SW480 (cell line): Measurements from ENCODE around the gene DBP.
A peak's percentile ranks its signal among the peaks of the same experiment; 100 is the strongest.
"Not testable (repeated sequence)": the region's sequence is repeated elsewhere in the genome, so short reads cannot be mapped to it uniquely, and the experiment has no call there.

ENCODE experiments used
- DNase-seq: peaks from one replicate; pipeline ENCODE4 v3.0.0-alpha.2; 2016; ENCODE audit warnings: low spot score

The DBP gene

DNA sequence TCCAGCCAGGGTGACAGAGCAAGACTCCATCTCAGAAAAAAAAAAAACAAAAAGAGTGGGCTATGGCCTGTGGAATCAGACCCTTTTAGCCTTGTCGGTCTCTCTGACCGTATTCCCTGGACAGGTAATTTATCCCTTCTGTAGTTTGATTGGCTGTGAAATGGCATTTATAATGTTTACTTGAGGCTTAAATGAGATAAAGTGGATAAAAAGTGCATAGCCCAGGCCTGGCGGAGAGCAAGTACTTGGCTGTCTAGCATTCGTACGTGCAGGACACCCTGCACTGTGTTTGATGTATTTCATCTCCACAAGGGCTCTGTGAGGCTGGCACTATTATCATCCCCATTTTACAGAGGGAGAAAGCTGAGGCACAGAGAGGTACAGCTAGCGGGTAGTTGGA is 28.6 kb upstream of the DBP start:
- DNase-seq = no peak

DNA sequence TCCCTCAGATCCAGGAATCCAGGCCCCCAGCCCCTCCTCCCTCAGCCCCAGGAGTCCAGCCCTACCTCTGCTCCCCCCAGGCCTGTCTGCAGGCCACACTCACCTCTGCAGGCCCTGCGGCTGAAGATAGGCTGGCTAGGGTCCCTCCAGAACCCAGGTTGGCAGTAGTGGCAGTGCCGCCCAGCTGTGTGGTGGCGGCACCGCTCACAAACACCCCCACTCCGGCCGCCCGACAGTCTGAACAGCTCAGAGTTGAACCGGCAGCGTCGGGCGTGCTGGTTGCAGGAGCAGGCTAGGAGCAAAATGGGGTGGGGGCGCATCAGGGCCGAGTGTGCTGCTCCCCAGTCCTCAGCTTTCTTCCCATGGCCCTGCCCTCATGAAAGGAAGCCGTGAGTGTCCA is 27.3 kb upstream of the DBP start:
- DNase-seq = no peak

DNA sequence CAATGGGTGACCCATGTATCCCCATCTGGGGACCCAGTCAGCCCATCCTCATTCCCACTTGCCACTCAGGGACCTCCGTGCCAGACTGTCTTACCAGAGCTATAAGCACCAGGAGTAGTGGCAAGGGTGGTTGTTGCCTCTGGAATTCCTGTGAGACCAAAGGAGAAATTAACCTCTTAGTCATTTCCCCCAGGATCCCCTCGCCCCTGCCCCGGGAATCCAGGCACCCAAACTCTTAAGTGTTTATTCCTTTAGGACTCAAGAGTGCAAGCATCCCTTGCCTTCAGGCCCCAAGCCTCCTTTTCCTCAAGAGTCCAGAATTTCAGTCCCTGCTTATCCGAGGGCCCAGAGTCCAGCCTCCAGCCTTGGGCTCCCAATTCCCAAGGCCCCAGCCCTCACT is 26.5 kb upstream of the DBP start:
- DNase-seq = no peak

DNA sequence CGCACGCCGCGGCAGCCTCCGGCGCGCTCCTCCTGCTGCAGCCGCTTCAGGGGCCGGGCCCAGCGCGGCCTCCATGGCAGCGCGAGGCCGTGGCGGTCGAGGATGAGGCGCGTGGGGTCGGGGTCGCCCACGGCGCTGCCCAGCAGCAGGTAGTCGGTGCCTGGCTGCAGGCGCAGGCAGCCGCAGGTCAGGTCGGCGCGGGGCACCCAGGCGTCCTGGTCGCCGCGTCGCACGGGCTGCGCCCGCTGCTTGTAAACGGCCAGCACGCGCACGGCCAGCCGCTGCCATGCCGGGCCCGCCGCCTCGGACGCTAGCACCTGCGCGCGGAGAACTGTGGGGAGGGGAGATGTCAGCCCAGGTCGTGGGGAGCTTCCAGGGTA is 24.5 kb upstream of the DBP start:
- DNase-seq = no peak

DNA sequence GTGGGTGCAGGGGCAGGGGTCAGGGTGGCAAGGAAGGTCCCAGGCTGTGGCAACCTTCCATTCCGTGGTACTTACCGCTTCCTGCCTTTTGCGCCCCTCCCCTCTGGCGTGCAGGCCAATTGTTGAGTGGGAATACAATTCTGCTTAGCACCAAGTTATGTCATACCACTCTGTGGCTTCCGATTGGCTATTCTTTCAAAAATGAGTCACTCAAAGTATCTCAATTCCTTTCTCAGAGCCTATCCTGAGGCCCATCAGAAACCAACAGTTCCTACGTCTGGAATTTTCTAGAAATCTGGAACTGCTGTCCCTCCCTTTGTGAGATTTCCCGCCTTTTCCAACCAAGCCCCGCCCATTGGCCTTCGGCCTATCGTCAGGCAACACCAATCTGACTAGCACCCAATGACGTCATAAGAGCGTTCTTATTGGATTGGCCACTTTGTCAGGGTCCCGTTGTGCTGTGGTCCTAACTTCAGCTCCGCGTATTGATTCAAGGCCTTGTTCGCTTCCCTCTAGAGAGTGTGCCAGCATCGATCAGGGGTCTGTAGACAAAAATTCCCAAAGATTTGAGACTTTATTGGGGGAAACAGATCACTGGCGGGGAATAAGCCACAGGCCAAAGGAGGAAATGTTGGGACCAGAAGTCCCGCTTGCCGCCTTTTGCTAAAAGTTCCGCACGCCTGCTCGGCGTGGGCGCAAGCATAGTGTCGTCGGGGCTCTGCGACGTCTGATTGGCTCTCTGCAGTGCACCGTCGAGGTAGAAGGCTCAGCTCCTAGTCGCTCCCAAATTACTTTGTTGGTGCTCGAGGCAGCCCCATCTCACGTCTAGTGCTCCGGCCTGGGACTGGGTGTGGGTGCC is 23.9 kb upstream of the DBP start:
- DNase-seq = peak; percentile 93

DNA sequence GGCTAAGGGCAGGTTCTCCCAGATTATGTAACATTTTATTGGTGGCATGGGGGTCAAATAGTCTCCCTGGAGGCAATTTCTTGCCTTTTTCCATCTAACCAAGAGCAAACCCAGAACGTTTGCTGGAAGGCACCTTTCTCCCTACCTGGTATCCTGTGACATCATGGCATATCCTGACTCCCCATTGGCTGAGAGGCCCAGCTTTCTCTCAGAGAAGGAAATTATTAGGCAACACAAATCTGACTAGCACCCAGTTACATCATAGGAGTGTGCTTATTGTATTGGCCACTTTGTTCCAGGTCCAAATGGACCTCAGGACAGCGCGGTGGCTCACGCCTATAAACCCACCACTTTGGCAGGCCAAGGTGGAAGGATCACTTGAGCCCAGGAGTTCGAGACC is 22.6 kb upstream of the DBP start:
- DNase-seq = peak; percentile 60

DNA sequence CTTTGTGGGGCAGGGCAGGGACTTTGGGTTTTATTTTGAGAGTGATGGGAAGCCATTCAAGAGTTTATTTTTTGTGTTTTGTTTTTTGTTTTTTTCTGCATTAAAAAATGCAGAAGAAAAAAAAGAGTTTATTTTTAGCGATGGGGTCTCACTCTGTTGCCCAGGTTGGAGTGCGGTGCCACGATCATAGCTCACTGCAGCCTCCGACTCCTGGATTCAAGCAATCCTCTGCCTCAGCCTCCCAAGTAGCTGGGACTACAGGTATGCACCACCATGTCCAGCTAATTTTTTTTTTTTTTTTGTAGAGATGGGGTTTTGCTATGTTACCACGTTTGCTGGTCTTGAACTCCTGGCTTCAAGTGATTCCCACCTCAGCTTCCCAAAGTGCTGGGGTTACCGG is 21.3 kb upstream of the DBP start:
- DNase-seq = no peak

DNA sequence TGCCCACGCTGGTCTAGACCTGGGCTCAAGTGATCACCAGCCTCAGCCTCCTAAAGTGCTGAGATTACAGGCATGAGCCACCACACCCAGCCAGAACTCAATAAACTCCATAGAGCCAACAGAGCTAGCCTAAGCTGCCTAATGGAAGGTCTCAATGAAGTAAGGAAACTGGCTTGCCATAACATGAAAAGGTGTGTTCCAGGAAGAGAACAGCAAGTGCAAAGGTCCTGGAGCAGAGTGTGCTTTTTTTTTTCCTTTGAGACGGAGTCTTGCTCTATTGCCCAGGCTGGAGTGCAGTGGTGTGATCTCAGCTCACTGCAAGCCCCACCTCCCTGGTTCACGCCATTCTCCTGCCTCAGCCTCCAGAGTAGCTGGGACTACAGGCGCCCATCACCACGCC is 20.6 kb upstream of the DBP start:
- DNase-seq = not testable (repeated sequence)

DNA sequence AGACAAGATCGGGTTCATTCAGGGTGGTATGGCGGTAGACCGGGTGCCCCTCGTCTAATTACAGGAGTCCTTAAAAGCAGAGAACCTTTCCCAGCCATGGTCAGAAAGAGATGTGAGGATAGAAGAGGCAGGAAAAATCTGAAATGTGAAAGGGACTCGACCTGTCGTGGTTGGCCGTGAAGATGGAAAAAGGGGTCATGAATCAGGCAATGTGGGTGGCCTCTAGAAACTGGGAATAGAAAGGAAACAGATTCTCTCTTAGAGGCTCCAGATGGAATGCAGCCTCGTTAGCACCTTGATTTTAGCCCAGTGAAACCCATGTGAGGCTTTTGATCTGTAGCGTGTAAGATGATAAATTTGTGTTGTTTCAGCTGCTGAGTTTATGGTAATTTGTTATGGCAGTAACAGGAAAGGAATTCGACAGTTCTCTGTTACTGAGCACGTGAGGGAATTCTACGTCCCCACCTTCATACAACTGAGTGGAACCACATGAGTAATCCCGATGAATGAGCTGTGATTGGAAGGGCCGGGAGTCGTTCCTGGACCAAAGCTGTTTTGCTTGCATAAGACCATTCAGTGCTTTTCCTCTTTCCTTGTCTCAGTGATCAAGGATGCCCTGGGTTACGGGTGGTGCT is 19.8 kb upstream of the DBP start:
- peak; percentile 89 for DNase-seq

DNA sequence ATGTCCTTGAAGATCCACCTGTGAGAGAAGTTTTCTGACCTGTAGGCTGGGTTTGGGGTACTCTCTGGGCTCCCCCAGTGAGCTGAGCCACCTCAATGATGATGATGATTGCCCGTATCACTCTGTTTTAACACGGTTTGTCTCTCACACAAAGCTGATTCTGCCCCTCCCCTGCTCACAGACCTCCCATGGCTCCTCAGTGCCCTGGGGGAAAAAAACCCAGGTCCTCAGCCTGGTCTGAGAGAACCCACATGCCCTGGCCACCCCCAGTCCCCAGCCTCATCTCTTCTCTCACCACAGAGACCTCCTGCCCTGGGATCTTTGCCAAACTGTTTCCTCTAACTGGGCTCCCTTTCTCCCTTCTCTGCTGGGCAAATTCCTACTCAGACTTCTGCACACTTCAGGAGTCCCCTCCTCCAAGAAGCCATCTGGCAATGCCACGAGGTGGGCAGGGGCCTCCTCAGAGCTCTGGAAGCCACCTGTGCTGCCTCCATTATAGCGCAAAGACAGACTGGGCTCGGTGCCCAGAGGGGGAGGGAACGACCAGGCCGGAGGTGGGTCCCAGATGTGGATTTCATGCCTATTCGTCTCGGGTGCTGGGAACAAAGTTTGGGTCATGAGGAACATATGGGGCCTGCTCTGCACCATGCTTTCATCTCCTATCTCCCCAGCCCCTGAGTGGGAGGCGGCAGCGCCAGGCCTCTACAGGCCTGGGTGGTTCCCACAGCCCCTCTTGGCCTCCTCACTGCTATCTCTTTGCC is 17.3 kb upstream of the DBP start:
- no peak for DNase-seq

DNA sequence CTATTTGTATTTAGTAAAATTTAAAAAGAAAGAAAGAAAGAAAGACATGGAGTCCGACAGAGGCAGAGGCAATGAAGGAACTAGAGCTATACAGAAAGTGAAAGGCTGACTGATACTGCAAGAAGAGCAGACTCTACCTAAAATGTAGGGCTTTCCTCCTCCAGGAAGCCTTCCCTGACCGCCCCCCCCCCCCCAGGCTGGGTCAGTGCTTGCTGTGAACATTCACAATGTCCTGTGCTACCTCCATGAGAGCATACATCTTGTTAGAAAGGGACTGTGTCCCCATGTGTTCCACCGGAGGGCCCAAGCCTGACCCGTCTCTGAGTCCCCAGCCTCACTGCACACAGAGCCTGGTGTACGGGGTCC is 14.5 kb upstream of the DBP start:
- no peak for DNase-seq

DNA sequence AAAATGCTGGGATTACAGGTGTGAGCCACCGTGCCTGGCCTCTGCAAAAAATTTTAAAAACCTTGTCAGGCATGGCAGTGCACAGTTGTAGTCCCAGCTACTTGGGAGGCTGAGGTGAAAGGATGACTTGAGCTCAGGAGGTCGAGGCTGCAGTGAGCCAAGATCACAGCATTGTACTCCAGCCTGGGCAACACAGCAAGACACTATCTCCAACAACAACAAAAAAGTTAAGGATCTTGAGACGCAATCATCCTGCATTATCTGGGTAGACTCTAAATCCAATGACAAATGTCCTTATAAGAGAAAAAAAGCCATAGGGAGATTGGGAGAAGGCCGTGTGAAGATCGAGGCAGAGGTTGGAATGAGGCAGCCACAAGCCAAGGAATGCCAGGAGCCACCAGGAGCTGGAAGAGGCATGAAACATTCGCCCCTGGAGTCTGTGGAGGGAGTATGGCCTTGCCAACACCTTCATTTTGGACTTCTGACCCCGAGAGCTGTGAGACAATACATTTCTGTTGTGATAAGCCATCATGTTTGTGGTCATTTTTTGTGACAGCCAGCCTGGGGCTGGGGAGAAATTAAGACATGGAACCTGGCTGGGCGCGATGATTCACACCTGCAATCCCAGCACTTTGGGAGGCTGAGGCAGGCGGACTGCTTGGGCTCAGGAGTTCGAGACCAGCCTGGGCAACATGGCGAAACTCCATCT is 13.9 kb upstream of the DBP start:
- no peak for DNase-seq

DNA sequence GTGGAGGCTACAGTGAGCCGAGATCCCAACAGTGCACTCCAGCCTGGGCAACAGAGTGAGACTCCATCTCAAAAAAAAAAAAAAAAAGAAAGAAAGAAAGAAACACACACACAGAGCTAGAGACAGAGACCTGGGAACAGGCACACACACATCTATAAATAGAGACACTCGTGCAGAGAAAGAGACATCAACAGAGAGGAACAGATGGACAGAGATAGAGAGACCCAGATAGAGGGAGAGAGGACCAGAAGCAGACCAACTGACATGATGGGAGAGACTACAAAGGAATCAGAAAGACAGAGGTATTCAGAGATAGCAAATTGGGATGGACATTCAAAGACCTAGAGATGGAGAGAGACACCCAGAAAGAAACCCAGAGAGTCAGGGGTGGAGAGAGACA is 11.0 kb upstream of the DBP start:
- DNase-seq = no peak

DNA sequence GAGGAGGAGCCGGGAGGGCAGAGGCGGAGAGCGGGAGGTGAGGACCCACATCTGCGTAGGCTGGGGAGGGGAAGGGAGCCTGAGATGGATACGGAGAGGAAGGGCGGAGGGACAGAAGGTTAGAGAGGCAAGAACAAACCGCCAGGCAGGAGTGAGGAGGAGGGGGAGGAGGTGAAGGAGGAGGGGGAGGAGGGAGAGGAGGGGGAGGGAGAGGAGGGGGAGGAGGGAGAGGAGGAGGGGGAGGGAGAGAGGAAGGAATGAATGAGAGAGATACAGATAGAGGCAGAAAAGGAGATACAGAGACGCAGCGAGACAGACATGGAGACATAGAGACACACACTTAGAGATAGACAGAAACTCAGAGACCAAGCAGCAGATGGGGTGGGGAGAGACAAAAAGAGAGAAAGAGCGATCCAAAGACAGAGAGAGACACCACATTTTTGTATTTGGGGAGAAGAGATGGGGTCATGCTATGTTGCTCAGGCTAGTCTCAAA is 9.6 kb upstream of the DBP start:
- DNase-seq = no peak

DNA sequence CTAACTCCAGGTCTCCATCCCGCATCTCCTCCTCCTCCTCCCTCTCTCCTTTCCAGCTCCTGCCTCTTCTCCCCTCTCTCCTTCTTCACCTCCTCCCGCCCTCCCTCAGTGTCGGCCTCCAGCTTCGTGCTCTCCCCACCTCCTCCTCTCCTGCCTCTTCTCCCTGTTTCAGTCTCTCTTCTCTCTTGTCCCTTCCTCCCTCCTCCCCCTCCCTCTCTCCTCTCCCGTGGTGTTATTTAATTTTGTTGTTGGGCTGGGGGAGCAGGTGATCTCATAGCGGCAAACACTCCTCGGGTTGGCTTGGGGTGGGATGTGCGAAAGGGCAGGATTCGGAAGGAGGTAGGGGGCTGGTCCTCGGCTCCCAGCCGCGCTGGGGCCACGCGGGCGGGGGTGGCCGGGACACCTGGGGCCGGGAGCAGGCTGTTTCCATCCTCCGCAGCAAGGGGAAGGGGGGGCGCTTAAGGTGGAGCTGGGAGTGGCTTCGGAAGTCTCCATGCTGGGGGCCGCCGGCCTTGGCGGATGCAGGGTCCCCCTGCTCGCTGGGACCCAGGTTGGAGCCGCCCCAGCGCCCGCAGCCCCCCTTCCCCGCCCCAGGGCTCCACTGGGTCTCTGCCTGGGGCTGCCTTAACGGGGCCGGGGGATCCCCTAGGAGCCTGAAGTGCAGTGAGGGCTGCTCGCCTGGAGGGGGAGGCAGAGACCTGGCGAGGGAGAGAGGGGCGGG is 9.0 kb upstream of the DBP start, which contains the start of gene CA11:
CA11 (minus strand) TSS at position 187 of the 721 bp plus-strand sequence. CDS start 555 bp downstream, outside the sequence.
- peak; percentile 90 for DNase-seq

DNA sequence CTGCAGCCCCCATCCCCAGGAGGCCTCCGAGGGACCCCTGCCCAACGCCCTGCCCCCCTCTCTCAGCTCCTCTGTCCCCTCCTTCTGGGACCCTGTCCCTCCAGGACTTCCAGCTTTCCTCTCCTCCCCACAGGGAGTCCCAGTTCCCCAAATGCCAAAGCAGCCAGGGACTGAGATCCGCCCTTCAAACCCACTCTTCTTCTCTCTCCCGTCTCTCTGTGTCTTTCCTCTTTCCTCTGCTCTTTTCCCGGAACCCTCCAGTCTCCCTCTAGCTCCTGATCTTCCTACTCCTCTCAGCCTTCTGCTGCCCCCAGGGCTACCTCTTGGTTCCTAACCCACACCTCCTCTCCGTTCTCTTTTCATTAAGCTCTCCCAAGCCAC is 8.4 kb upstream of the DBP start:
- peak; percentile 68 for DNase-seq

DNA sequence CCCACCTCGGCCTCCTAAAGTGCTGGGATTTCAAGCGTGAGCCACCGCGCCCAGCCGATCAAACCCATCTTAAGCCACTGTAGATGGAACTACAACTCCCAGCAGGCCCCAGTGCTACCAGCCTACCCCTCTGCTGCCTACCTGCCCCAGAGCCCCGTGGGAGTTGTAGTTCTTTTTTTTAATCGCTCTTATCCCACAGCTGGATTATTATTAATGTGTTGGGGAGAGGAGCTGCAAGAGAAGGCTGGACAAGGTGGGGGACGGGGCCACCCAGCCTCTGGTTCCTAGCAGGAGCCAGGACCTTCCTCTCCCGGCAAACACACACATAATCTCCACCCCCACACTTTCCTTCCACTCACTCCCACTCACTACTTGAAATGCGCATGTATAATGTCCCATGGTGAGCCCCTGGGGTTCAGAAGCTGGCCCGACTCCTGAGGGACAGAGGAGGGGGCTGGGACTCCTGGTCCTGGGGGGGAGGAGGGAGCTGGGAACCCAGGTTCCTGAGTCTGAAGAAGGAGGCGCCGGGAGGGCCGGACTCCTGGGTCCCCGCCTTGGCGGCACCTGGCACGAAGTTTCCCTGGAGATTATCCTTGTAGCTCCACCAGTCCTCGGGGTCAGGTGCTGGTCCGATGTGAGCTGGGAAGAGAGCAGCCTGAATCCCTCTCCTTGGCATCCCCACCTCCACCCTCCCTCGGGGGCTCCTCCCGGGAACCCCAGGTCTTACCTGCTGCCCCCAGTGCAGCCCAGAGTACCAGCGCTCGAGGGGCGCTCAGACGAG is 7.8 kb upstream of the DBP start:
- peak; percentile 90 for DNase-seq

DNA sequence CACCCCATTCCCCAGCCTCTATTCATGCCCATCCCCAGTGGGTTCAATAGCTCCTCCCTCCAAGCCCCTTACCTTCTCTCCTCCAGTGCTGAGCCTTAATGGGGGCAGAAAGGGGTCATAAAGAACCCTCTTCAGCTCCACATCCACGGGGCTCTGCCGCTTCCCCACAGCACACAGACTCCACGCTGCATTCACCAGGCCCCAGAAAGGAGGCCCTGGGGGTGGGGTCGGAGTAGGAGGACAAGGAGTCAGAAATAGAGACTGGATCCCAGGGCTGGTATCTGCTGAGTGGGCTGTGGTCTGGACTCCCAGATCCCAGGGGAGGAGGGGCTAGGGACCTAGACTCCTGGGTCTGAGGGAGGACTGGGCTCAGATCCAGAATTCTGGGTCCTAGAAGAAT is 7.2 kb upstream of the DBP start:
- DNase-seq = no peak

DNA sequence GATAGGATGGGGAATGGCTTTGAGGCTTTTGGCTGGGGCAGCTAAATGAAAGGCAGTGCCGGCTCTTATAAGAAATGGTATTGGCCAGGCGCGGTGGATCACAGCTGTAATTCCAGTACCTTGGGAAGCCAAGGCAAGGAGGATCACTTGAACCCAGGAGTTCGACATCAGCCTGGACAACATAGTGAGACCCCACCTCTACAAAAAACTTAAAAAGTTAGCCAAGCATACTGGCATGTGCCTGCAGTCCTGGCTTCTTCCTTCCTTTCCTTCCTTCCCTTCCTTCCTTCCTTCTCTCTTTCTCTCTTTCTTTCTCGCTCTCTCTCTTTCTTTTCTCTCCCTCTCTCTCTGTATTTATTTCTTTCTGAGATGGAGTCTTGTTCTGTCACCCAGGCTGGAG is 5.7 kb upstream of the DBP start:
- DNase-seq = no peak

DNA sequence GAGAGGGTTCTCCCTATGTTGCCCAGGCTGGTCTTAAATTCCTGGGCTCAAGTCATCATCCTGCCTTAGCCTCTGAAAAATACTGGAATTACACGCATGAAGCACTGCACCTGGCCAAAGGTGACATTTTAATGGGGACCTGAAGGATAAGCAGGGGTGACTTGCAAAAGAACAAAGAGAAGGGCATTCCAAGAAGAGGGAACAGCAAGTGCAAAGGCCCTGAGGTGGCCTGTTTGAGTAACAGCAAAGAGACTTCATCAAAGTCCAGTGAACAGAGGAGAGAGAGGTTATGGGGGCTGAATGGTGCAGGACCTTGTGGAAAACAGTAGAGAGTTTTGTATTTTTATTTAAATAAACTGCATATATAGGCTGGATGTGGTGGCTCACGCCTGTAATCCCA is 4.7 kb upstream of the DBP start:
- DNase-seq = no peak
